ENCODE results near the gene G3BP2. TPM values are rescaled to one million over a fixed set of nuclear protein-coding genes. Genes with fewer than 3 reads are reported as not detected.
A peak's percentile ranks its signal among the peaks of the same experiment; 100 is the strongest.

Gene G3BP2
- total and polyA plus RNA-seq, 2 experiments from 2014 or later, result 36.0 to 133 TPM

DNA sequence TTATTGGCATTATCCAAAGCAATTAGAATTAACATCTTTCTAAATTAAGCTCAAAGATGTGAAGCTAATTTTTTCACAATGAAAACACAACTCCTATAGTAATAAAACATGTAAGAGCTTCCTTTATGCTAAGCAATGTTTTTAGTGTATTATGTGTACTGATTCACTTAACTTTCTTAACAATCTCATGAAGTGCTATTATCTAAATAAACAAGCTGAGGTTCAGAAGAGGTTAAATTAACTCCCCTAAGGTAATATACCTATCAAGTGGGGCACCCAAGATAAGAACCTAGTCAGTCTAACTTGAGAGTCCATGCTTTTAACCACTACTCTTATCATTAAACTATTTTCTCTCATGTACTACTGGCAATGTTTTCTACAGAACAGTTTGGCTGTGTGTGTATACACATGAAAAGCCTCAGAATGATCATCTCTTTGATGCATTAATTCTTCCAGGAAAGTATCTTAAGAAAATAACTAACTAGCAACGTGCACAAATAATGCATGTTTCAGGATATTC, 13.6 kb downstream of the G3BP2 start:
- no peaks in the 10 kb centered on the region for H3K27me3 ChIP-seq (replicated peaks; ENCODE audit: insufficient read depth)
- H3K36me3 ChIP-seq (ENCODE audit: low read depth), result peaks cover 51% of the 10 kb centered on the region
- H3K79me2 ChIP-seq (ENCODE audit: insufficient read depth), result peaks cover 99% of the 10 kb centered on the region
- H2AFZ ChIP-seq, result no peak overlapping the region
- no peak for DNase-seq
- no peak for TF ChIP-seq EZH2 (IDR thresholded peaks at IDR 0.05; ENCODE audit: insufficient read depth, poor library complexity, severe bottlenecking)
- no peak for TF ChIP-seq EZH2phosphoT487 (IDR thresholded peaks at IDR 0.05; ENCODE audit: insufficient read depth, low read depth)
- no peaks in the 10 kb centered on the region for H3K9me2 ChIP-seq (ENCODE audit: insufficient read depth)
- no peak overlapping the region for H3K4me3 ChIP-seq
- H3K4me1 ChIP-seq (ENCODE audit: insufficient read depth), result peaks cover 20% of the 10 kb centered on the region
- H3K9me3 ChIP-seq (ENCODE audit: low read depth), result no peaks in the 10 kb centered on the region
- in situ Hi-C loops (cut with MboI), result no loop called here
- H3K27ac ChIP-seq, result no peak overlapping the region
- H3K9ac ChIP-seq, result no peak overlapping the region
- 0 out of 2 replicates have a peak, but pooled peaks cover 9% of the 10 kb centered on the region for H3F3A ChIP-seq (ENCODE audit: insufficient read depth)
- peaks cover 7% of the 10 kb centered on the region; the same call in 1 of the 2 replicates for H4K20me1 ChIP-seq (ENCODE audit: insufficient read depth)
- 94 to 100% methylated on average over 1 of the region's 1 CpG for WGBS, 2 experiments (ENCODE audit: low coverage in 1 of 2, low lambda C conversion rate in 2 of 2, missing lambda C conversion rate in 2 of 2)
- no peak overlapping the region for H3K4me2 ChIP-seq (ENCODE audit: unreplicated experiment)

DNA sequence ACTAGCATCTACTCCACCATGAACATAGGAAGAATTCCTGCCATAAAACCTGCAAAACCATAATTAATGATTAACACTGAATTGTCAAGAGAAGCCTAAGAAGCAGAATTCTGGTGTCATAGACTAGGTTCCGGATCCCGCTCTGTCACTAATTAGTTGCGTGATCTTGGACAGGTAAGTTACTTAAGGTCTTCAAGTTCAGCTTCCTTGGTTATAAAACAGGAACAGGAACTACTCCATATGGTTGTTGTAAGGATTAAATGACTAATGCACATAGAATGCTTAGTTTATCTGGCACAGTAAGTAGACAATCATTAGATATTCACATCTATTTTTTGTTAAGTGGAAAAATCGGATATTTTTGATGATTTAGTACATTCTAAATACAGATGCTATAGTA, 14.3 kb downstream of the G3BP2 start:
- peaks cover 99% of the 10 kb centered on the region for H3K79me2 ChIP-seq (ENCODE audit: insufficient read depth)
- H3K27ac ChIP-seq, result no peak overlapping the region
- H3K4me3 ChIP-seq, result no peak overlapping the region
- H3K9me3 ChIP-seq (ENCODE audit: low read depth), result no peaks in the 10 kb centered on the region
- DNase-seq, result peak; percentile 46
- peaks cover 20% of the 10 kb centered on the region for H3K4me1 ChIP-seq (ENCODE audit: insufficient read depth)
- peaks cover 58% of the 10 kb centered on the region for H3K36me3 ChIP-seq (ENCODE audit: low read depth)
- H3K4me2 ChIP-seq (ENCODE audit: unreplicated experiment), result no peak overlapping the region
- in situ Hi-C loops (cut with MboI), result no loop called here
- H3K9me2 ChIP-seq (ENCODE audit: insufficient read depth), result no peaks in the 10 kb centered on the region
- 95 to 96% methylated on average over 4 of the region's 4 CpGs for WGBS, 2 experiments (ENCODE audit: low coverage in 1 of 2, low lambda C conversion rate in 2 of 2, missing lambda C conversion rate in 2 of 2)
- peaks cover 13% of the 10 kb centered on the region; the same call in 1 of the 2 replicates for H3F3A ChIP-seq (ENCODE audit: insufficient read depth)
- H3K27me3 ChIP-seq (replicated peaks; ENCODE audit: insufficient read depth), result no peaks in the 10 kb centered on the region
- no peak overlapping the region for H3K9ac ChIP-seq
- H2AFZ ChIP-seq, result no peak overlapping the region
- H4K20me1 ChIP-seq (ENCODE audit: insufficient read depth), result peaks cover 7% of the 10 kb centered on the region; the same call in 1 of the 2 replicates
- no peak for TF ChIP-seq EZH2 (IDR thresholded peaks at IDR 0.05; ENCODE audit: insufficient read depth, poor library complexity, severe bottlenecking)
- TF ChIP-seq EZH2phosphoT487 (IDR thresholded peaks at IDR 0.05; ENCODE audit: insufficient read depth, low read depth), result no peak

- H3F3A ChIP-seq (ENCODE audit: insufficient read depth), result peaks cover 13% of the 10 kb centered on the region; the same call in 1 of the 2 replicates
- no peak for DNase-seq
- H3K4me1 ChIP-seq (ENCODE audit: insufficient read depth), result peaks cover 17% of the 10 kb centered on the region
- H2AFZ ChIP-seq, result no peak overlapping the region
- H3K27me3 ChIP-seq (replicated peaks; ENCODE audit: insufficient read depth), result no peaks in the 10 kb centered on the region
- no peak overlapping the region for H3K9ac ChIP-seq
- H3K9me2 ChIP-seq (ENCODE audit: insufficient read depth), result no peaks in the 10 kb centered on the region
- WGBS, 2 experiments (ENCODE audit: low coverage in 1 of 2, low lambda C conversion rate in 2 of 2, missing lambda C conversion rate in 2 of 2), result 93 to 96% methylated on average over 2 of the region's 2 CpGs
- H3K9me3 ChIP-seq (ENCODE audit: low read depth), result no peaks in the 10 kb centered on the region
- H3K4me2 ChIP-seq (ENCODE audit: unreplicated experiment), result no peak overlapping the region
- H3K4me3 ChIP-seq, result no peak overlapping the region
- peaks cover 99% of the 10 kb centered on the region for H3K79me2 ChIP-seq (ENCODE audit: insufficient read depth)
- in situ Hi-C loops (cut with MboI), result no loop called here
- TF ChIP-seq EZH2phosphoT487 (IDR thresholded peaks at IDR 0.05; ENCODE audit: insufficient read depth, low read depth) (no peak), EZH2 (IDR thresholded peaks at IDR 0.05; ENCODE audit: insufficient read depth, poor library complexity, severe bottlenecking) (no peak)
- H3K27ac ChIP-seq, result no peak overlapping the region
- peaks cover 4% of the 10 kb centered on the region; the same call in 1 of the 2 replicates for H4K20me1 ChIP-seq (ENCODE audit: insufficient read depth)
- H3K36me3 ChIP-seq (ENCODE audit: low read depth), result peaks cover 63% of the 10 kb centered on the region
These were observed 17.6 kb downstream of the G3BP2 start for GRCh38 chr4:75655562-75655961.

DNA sequence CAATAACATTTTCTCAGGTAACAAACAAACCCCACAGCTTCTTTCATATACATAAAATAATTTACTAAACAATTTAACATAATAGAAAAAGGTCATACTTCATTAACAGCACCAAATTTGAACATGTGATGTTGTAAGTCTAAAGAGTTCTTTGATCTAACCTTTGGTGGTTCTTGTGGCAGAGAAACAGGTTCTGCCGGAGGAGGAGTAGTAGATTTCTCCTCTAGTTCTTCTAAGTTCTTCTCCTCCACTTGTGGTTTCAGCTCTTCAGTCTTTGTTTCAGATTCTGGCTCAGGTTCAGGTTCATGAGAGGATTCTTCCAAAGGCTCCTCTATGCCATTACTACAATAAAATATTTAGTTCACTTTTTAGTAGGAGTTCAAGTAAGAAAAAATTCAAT, 18.3 kb downstream of the G3BP2 start:
- in situ Hi-C loops (cut with MboI), result no loop called here
- TF ChIP-seq EZH2phosphoT487 (IDR thresholded peaks at IDR 0.05; ENCODE audit: insufficient read depth, low read depth) (no peak), EZH2 (IDR thresholded peaks at IDR 0.05; ENCODE audit: insufficient read depth, poor library complexity, severe bottlenecking) (no peak)
- no peak overlapping the region for H3K4me3 ChIP-seq
- no peak overlapping the region for H3K27ac ChIP-seq
- H3K79me2 ChIP-seq (ENCODE audit: insufficient read depth), result peaks cover 98% of the 10 kb centered on the region
- H3K9me2 ChIP-seq (ENCODE audit: insufficient read depth), result no peaks in the 10 kb centered on the region
- H3K27me3 ChIP-seq (replicated peaks; ENCODE audit: insufficient read depth), result no peaks in the 10 kb centered on the region
- DNase-seq, result no peak
- H3K4me2 ChIP-seq (ENCODE audit: unreplicated experiment), result no peak overlapping the region
- H3K4me1 ChIP-seq (ENCODE audit: insufficient read depth), result peaks cover 11% of the 10 kb centered on the region
- WGBS, 2 experiments (ENCODE audit: low coverage in 1 of 2, low lambda C conversion rate in 2 of 2, missing lambda C conversion rate in 2 of 2), result 93 to 98% methylated on average over 1 of the region's 1 CpG
- peaks cover 13% of the 10 kb centered on the region; the same call in 1 of the 2 replicates for H3F3A ChIP-seq (ENCODE audit: insufficient read depth)
- peaks cover 6% of the 10 kb centered on the region; the same call in 1 of the 2 replicates for H4K20me1 ChIP-seq (ENCODE audit: insufficient read depth)
- H2AFZ ChIP-seq, result no peak overlapping the region
- peaks cover 62% of the 10 kb centered on the region for H3K36me3 ChIP-seq (ENCODE audit: low read depth)
- H3K9ac ChIP-seq, result no peak overlapping the region
- H3K9me3 ChIP-seq (ENCODE audit: low read depth), result no peaks in the 10 kb centered on the region

All from GM23248 (cell line).